K562 (cell line): ENCODE data around the gene ARMC2. TPM values are rescaled to one million over a fixed set of nuclear protein-coding genes. Genes with fewer than 3 reads are reported as not detected.

Source experiments
- ATAC-seq: fragments of 200-7000 bp; cut with Tn5 transposase; 3 replicates; pipeline ENCODE4 v1.9.1; 2020; ENCODE audit warnings: moderate library complexity
- BruUV-seq: library from RNA; stranded (reverse); fragments of 400-500 nt; replicated peaks from 2 replicates; lab custom pipeline; 2021; lab: Mats Ljungman, UMichigan
- CTCF ChIA-PET: fragments of 300-600 bp; formaldehyde crosslinking; extraction: SDS; loops from one replicate; lab custom pipeline; 2021; ENCODE audit warnings: low intra/inter-chr PET ratio; lab: Yijun Ruan, JAX
- POLR2A ChIA-PET: fragments of 300-600, 350-650 bp; sonication (Branson Sonifier 250); formaldehyde crosslinking; extraction: SDS; loops from one replicate; lab custom pipeline; 2021; ENCODE audit warnings: antibody characterized with exemption, inconsistent platforms; lab: Yijun Ruan, JAX
- DNase-seq, 4 experiments: peaks; one replicate each; pipeline versions ENCODE4 v3.0.0 to v3.0.0-alpha.2; 2011 to 2018; ENCODE audit warnings: low spot score in 3 of 4, mixed read lengths in 3 of 4; ENCODE audit errors: extremely low read depth in 1 of 4
- FAIRE-seq: peaks from 2 replicates; lab custom pipeline; 2011; peaks lifted over from hg19 to GRCh38; lab: Jason Lieb, UNC
- H2AFZ ChIP-seq: 2 replicates; pipeline ENCODE4 v1.6.0; 2011; ENCODE audit warnings: low read depth, low read length, control low read depth, inconsistent platforms
- H3K27ac ChIP-seq: fragments of 200-600 bp; 3 replicates; pipeline ENCODE4 v1.8.0; 2011; ENCODE audit warnings: low read depth, mild to moderate bottlenecking, control low read depth, inconsistent platforms, low read length, moderate library complexity, mixed read lengths; ENCODE audit errors: extremely low read depth
- H3K27me3 ChIP-seq, 2 experiments: fragments of 300-600 bp in 1 of 2; 2 replicates in 1 of 2; 3 replicates in 1 of 2; pipeline versions ENCODE4 v1.6.0 to v1.8.0; 2011; ENCODE audit warnings: inconsistent platforms in 2 of 2, low read length in 2 of 2, mild to moderate bottlenecking in 1 of 2, mixed read lengths in 1 of 2, moderate library complexity in 1 of 2; ENCODE audit not compliant: control insufficient read depth in 2 of 2, insufficient read depth in 2 of 2
- H3K36me3 ChIP-seq: fragments of 300-600 bp; 3 replicates; pipeline ENCODE4 v1.8.0; 2011; ENCODE audit warnings: mild to moderate bottlenecking, low read length, inconsistent platforms; ENCODE audit not compliant: control insufficient read depth, insufficient read depth
- H3K4me1 ChIP-seq, 2 experiments: fragments of 200-600 bp in 1 of 2; replicated peaks in 1 of 2; 2 replicates in 1 of 2; 3 replicates in 1 of 2; pipeline versions ENCODE4 v1.5.1 to v1.8.0; 2011; ENCODE audit warnings: inconsistent platforms in 2 of 2, low read length in 2 of 2, mild to moderate bottlenecking in 1 of 2, mixed read lengths in 1 of 2, moderate library complexity in 1 of 2; ENCODE audit not compliant: control insufficient read depth in 2 of 2, insufficient read depth in 2 of 2
- H3K4me2 ChIP-seq: 2 replicates; pipeline ENCODE4 v1.6.1; 2011; ENCODE audit warnings: low read length, control low read depth, inconsistent platforms, mixed read lengths; ENCODE audit not compliant: insufficient read depth
- H3K4me3 ChIP-seq: fragments of 200-600 bp; sonication (generic), shearing (Covaris generic); 2 replicates; pipeline ENCODE4 v1.5.1; 2016; ENCODE audit warnings: control low read depth, inconsistent platforms
- H3K79me2 ChIP-seq: fragments of 200-600 bp; 3 replicates; pipeline ENCODE4 v1.8.0; 2011; ENCODE audit warnings: low read length, inconsistent platforms; ENCODE audit not compliant: control insufficient read depth, insufficient read depth
- H3K9ac ChIP-seq, 2 experiments: 2 replicates each; pipeline versions ENCODE4 v1.6.0 to v1.6.1; 2011; ENCODE audit warnings: low read depth in 2 of 2, low read length in 2 of 2, control low read depth in 1 of 2, inconsistent platforms in 1 of 2, mild to moderate bottlenecking in 1 of 2, mixed read lengths in 1 of 2; ENCODE audit not compliant: insufficient read depth in 1 of 2
- H3K9me1 ChIP-seq: one replicate; pipeline ENCODE4 v1.6.0; 2011; ENCODE audit warnings: inconsistent platforms, mild to moderate bottlenecking, low read length, moderate library complexity; ENCODE audit not compliant: control insufficient read depth, insufficient read depth
- H3K9me3 ChIP-seq: replicated peaks from 2 replicates; pipeline ENCODE4 v1.5.1; 2011; ENCODE audit warnings: low read depth, low read length, inconsistent platforms; ENCODE audit not compliant: control insufficient read depth, insufficient read depth
- H4K20me1 ChIP-seq: replicated peaks from 2 replicates; pipeline ENCODE4 v1.6.1; 2011; ENCODE audit warnings: low read length, inconsistent platforms, mixed read lengths; ENCODE audit not compliant: control insufficient read depth, insufficient read depth
- CBFA2T3 ChIP-seq: fragments of 450-650 bp; IDR thresholded peaks from 2 replicates; pipeline ENCODE4 v1.6.1; 2017
- LEF1 ChIP-seq: fragments of 450-650 bp; IDR thresholded peaks from 2 replicates; pipeline ENCODE4 v1.6.1; 2016; ENCODE audit warnings: mild to moderate bottlenecking
- NONO ChIP-seq, 2 experiments: fragments of 200-400 bp in 1 of 2; fragments of 450-650 bp in 1 of 2; formaldehyde crosslinking in 1 of 2; IDR thresholded peaks; 2 replicates each; pipeline ENCODE4 v1.6.1; 2017; ENCODE audit warnings: low read depth in 2 of 2, mild to moderate bottlenecking in 2 of 2, moderate library complexity in 2 of 2, low read length in 1 of 2
- PRPF4 ChIP-seq: fragments of 200-400 bp; formaldehyde crosslinking; IDR thresholded peaks from one replicate; pipeline ENCODE4 v1.6.1; 2017; ENCODE audit warnings: low read length, low read depth, mild to moderate bottlenecking; ENCODE audit not compliant: insufficient read depth, poor library complexity, severe bottlenecking
- SRSF9 ChIP-seq: fragments of 200-400 bp; formaldehyde crosslinking; IDR thresholded peaks from 2 replicates; pipeline ENCODE4 v1.6.1; 2017; ENCODE audit warnings: low read depth, low read length, borderline replicate concordance
- TAL1 ChIP-seq: fragments of 450-650 bp; IDR thresholded peaks from 2 replicates; pipeline ENCODE4 v1.6.1; 2016; ENCODE audit warnings: mild to moderate bottlenecking
- TCF3 ChIP-seq: sonication (generic); formaldehyde crosslinking; IDR thresholded peaks from 2 replicates; pipeline ENCODE4 v1.4.0; 2020; ENCODE audit warnings: mild to moderate bottlenecking, missing genetic modification reagents
- ZEB2 ChIP-seq: fragments of 450-650 bp; IDR thresholded peaks from 2 replicates; pipeline ENCODE4 v1.6.1; 2016
- WGBS: fragments of 100-300 bp; shearing (Covaris generic); methylation state at CpG from one replicate; pipeline ENCODE4 v1.1.6; 2016; ENCODE audit warnings: low coverage, mixed read lengths; ENCODE audit not compliant: insufficient coverage; ENCODE audit errors: missing lambda C conversion rate; 5-methylcytosine and 5-hydroxymethylcytosine counted together
- in situ Hi-C: fragments of 300-500 bp; cut with MboI; formaldehyde crosslinking; loops from 4 replicates; pipeline ENCODE4 v1.15.0; 2018; ENCODE audit warnings: inconsistent platforms, mixed read lengths
- intact Hi-C: fragments of 100-400 bp; cut with micrococcal nuclease; formaldehyde crosslinking; loops from 2 replicates; pipeline ENCODE4 v1.14.2; 2022
- polyA plus RNA-seq, 8 experiments: library from polyadenylated mRNA; depleted of rRNA in 4 of 8; stranded (reverse) in 5 of 8; unstranded in 3 of 8; fragments of >200 nt; fragmentation: Nextera tagmentation in 2 of 8; fragmentation: Illumina TruSeq in 1 of 8; extraction: Ambion mirVana in 2 of 8; extraction: Trizol in 1 of 8; gene quantifications; 2 replicates each; pipeline versions ENCODE4 v1.2.1 to v1.2.3, GENCODE V29; 2011 to 2014; ENCODE audit warnings: inconsistent platforms in 1 of 8, missing spikeins in 1 of 8
- total RNA-seq, 7 experiments: library from RNA; depleted of rRNA in 6 of 7; stranded (reverse); fragments of >200 nt in 6 of 7; fragmentation: Illumina TruSeq in 2 of 7; extraction: Trizol in 2 of 7; gene quantifications; 2 replicates each; pipeline versions ENCODE4 v1.2.1 to v1.2.3, GENCODE V29; 2011 to 2021; ENCODE audit warnings: low replicate concordance in 1 of 7

Gene ARMC2
- total and polyA plus RNA-seq, 9 of the 15 experiments (the other 6 are each of a cell fraction or from before 2014, with no cell fraction given) = 0.14 to 3.0 (median 0.82) TPM

DNA sequence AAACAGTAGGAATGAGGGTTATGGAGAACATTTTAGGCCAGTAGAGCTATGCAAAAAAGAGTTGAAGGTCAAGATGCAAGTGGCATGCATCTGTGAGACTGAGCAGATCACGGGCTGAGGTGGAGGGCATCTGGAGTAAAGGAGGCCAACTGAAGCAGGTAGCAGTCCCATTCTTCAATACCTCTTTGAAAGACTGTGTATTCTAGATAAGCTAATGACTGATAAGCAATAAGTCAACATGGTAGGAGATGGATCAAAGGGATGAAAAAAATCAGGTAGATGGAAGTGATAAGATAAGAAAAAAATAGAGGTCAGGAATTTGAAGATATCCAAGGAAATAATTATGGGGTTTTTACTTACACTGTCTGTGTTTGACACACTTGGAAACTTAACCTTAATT is 55.6 kb downstream of the ARMC2 start:
- ChIA-PET POLR2A (no interaction called here), CTCF (no interaction called here)
- Histone ChIP-seq H3K36me3 (no peaks in the 10 kb centered on the region), H2AFZ (no peak overlapping the region), H3K9ac (no peak overlapping the region), H4K20me1 (no peaks in the 10 kb centered on the region), H3K9me1 (no peaks in the 10 kb centered on the region), H3K79me2 (no peaks in the 10 kb centered on the region), H3K9me3 (no peaks in the 10 kb centered on the region), H3K4me2 (no peak overlapping the region), H3K4me3 (no peak overlapping the region), H3K27me3 (peaks cover 6 to 23% of the 10 kb centered on the region in 2 experiments; a peak in 4 of 5 replicates), H3K4me1 (no peaks in the 10 kb centered on the region), H3K27ac (no peak overlapping the region)
- intact Hi-C loops (no loop called here), in situ Hi-C loops (loop anchor here (25.0 kb wide), 1 partner anchor 159 kb away; no protein-coding TSS in a partner anchor)
- FAIRE-seq (no peak), DNase-seq (no peak), ATAC-seq (no peak)
- WGBS = 7% methylated on average over 1 of the region's 1 CpG
- BruUV-seq = no TSS peak
- TF ChIP-seq NONO (IDR thresholded peaks at IDR 0.05; ENCODE audit: low read depth in 2 of 2, low read length in 1 of 2) (no peak), LEF1 (0 out of 2 replicates have a peak, but pooled peaks have one; percentile 37), ZEB2 (peak; percentile 78)

DNA sequence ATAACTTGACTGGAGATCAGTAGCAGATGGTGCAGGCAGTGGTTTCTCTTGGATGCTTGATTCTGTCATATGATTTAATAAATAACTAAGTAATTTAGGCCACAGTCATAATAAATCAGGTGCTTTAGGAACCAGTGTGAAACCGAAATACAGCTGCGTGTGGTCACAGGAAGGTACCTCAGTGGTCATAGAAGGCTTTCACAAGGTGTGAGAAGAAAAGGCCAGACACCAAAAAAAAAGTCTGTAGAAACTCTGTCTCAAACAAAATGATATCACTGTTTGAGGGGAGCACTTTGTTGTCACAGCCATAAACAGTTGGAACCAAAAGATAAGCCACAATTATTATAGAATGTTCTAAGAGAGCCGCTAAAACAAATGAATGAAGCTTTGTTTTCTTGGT is 56.5 kb downstream of the ARMC2 start:
- WGBS = 0% methylated on average over 3 of the region's 3 CpGs
- peaks cover 6 to 23% of the 10 kb centered on the region in 2 experiments; a peak in 4 of 5 replicates for H3K27me3 ChIP-seq
- TF ChIP-seq SRSF9 (no peak), CBFA2T3 (peak; percentile 4; the same call in 1 of the 2 replicates), TAL1 (peak; percentile 17; the same call in 1 of the 2 replicates), TCF3 (peak; percentile 48; the same call in 1 of the 2 replicates), PRPF4 (no peak)
- TF ChIP-seq, all 486 proteins: peak for 3
- Histone ChIP-seq H3K9ac (no peak overlapping the region), H3K79me2 (no peaks in the 10 kb centered on the region), H3K36me3 (no peaks in the 10 kb centered on the region), H3K4me1 (no peaks in the 10 kb centered on the region), H3K9me1 (no peaks in the 10 kb centered on the region), H3K9me3 (no peaks in the 10 kb centered on the region), H4K20me1 (no peaks in the 10 kb centered on the region), H3K4me2 (no peak overlapping the region), H2AFZ (no peak overlapping the region), H3K4me3 (no peak overlapping the region), H3K27ac (no peak overlapping the region)
- ChIA-PET CTCF (no interaction called here), POLR2A (no interaction called here)
- in situ Hi-C loops (loop anchor here (25.0 kb wide), 1 partner anchor 158 kb away; no protein-coding TSS in a partner anchor), intact Hi-C loops (no loop called here)
- BruUV-seq = no TSS peak
- no peak for FAIRE-seq
- no peak for DNase-seq
- ATAC-seq = no peak
